Gastrocnemius medialis (tissue), 4 donors: ENCODE results near the gene ACAP1. TPM values are rescaled to one million over a fixed set of nuclear protein-coding genes. Genes with fewer than 3 reads are reported as not detected.

Experiments used
- ATAC-seq, 2 donors: fragments of 150-250 bp; one replicate each; pipeline ENCODE4 v1.9.1; 2016
- DNase-seq, 2 donors: peaks; one replicate each; pipeline ENCODE4 v3.0.0-alpha.2; 2019
- H3K27ac ChIP-seq, 4 donors: fragments of 200-600 bp; sonication (generic); 1 replicate in 1 of 4; 2 replicates in 3 of 4; pipeline ENCODE4 v1.5.1; 2016 to 2018; ENCODE audit warnings: mild to moderate bottlenecking in 2 of 4, moderate library complexity in 1 of 4
- H3K27me3 ChIP-seq, 3 donors: fragments of 200-600 bp; sonication (generic) in 2 of 3; 1 replicate in 1 of 3; 2 replicates in 2 of 3; pipeline versions ENCODE4 v1.5.1 to v1.6.0; 2016 to 2019; ENCODE audit warnings: mild to moderate bottlenecking in 1 of 3, moderate library complexity in 1 of 3
- H3K36me3 ChIP-seq, 2 donors: fragments of 200-600 bp; sonication (generic) in 1 of 2; one replicate each; pipeline ENCODE4 v1.5.1; 2017 to 2018
- H3K4me1 ChIP-seq, 2 donors: fragments of 200-600 bp; sonication (generic) in 1 of 2; one replicate each; pipeline ENCODE4 v1.5.1; 2016 to 2017; ENCODE audit warnings: mild to moderate bottlenecking in 2 of 2
- H3K4me3 ChIP-seq, 4 donors: fragments of 200-600 bp; sonication (generic) in 3 of 4; 1 replicate in 1 of 4; 2 replicates in 3 of 4; pipeline ENCODE4 v1.5.1; 2016 to 2019; ENCODE audit warnings: mild to moderate bottlenecking in 2 of 4
- H3K9me3 ChIP-seq, 3 donors: fragments of 200-600 bp; sonication (generic) in 2 of 3; 1 replicate in 1 of 3; 2 replicates in 2 of 3; pipeline ENCODE4 v1.5.1; 2016 to 2019
- CTCF ChIP-seq, 5 experiments: fragments of 450-650 bp in 3 of 5; fragments of 200-600 bp in 2 of 5; sonication (generic) in 2 of 5; IDR thresholded peaks in 4 of 5; conservative IDR thresholded peaks in 1 of 5; 1 replicate in 4 of 5; 2 replicates in 1 of 5; pipeline ENCODE4 v1.5.1; 2016 to 2019; ENCODE audit warnings: antibody characterized with exemption in 5 of 5, mild to moderate bottlenecking in 3 of 5, moderate library complexity in 3 of 5
- POLR2A ChIP-seq, 2 donors: fragments of 450-650 bp; IDR thresholded peaks; one replicate each; pipeline ENCODE4 v1.6.1; 2017; ENCODE audit warnings: antibody characterized with exemption in 2 of 2, mild to moderate bottlenecking in 2 of 2, moderate library complexity in 2 of 2
- in situ Hi-C, 4 donors: fragments of 200-750 bp; cut with MboI; loops; one replicate each; pipeline versions ENCODE4 v1.15.0 to v1.8.0; 2017; ENCODE audit warnings: low sequenced_read_pairs in 4 of 4
- intact Hi-C: fragments of 100-400 bp; cut with DNase I; formaldehyde crosslinking; loops from one replicate; pipeline ENCODE4 v1.15.1; 2023; ENCODE audit warnings: low total_unique reads
- total RNA-seq, 4 donors: library from RNA; depleted of rRNA; stranded (reverse); fragments of >200 nt; gene quantifications; one replicate each; pipeline versions ENCODE4 v1.1.0 to v1.2.3, GENCODE V29; 2016

Gene ACAP1
- total RNA-seq, 4 donors from 2014 or later: 0.22 to 16.3 (median 1.7) TPM

GRCh38 chr17:7323731-7324437 lies 12.4 kb upstream of the ACAP1 start:
- peaks cover 12 to 14% of the 10 kb centered on the region in 2 donors for H3K4me1 ChIP-seq
- H3K4me3 ChIP-seq: no peak overlapping the region
- H3K36me3 ChIP-seq: peaks cover 0 to 67% of the 10 kb centered on the region in 2 donors
- H3K9me3 ChIP-seq: no peaks in the 10 kb centered on the region
- H3K27me3 ChIP-seq: no peaks in the 10 kb centered on the region
- ATAC-seq: no peak
- in situ Hi-C loops (no loop called here), intact Hi-C loops (no loop called here)
- no peak overlapping the region for H3K27ac ChIP-seq
- TF ChIP-seq POLR2A (IDR thresholded peaks at IDR 0.05) (no peak), CTCF (IDR thresholded peaks at IDR 0.05 in 4 of 5, conservative IDR thresholded peaks at IDR 0.05 in 1 of 5) (peak; percentile 46 to 83 (median 74))
- DNase-seq: peak in 1 of 2 donors; percentile 42

DNA sequence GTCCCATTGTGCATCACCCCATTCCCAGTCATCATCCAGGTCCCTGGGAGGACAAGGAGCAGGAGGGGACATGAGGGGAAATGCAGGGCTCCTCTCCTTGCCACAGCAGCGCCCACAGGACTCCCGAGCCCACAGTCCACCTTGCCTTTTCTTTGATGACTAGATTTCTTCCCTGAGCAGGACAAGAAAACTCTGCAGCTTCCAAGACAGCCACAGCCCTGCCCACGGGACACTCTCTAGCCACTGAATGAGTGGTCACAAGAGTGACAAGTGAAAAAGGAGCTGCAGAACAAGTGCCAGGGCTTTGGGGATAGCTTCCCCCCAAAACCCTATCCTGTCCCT lies 11.9 kb upstream of the ACAP1 start:
- TF ChIP-seq CTCF (IDR thresholded peaks at IDR 0.05 in 4 of 5, conservative IDR thresholded peaks at IDR 0.05 in 1 of 5) (peak in 2 of 5 experiments; percentile 6 to 9), POLR2A (IDR thresholded peaks at IDR 0.05) (no peak)
- H3K4me1 ChIP-seq: peaks cover 12 to 14% of the 10 kb centered on the region in 2 donors
- intact Hi-C loops (no loop called here), in situ Hi-C loops (no loop called here)
- H3K4me3 ChIP-seq: no peak overlapping the region
- no peak overlapping the region for H3K27ac ChIP-seq
- H3K9me3 ChIP-seq: no peaks in the 10 kb centered on the region
- ATAC-seq (no peak), DNase-seq (no peak)
- no peaks in the 10 kb centered on the region for H3K27me3 ChIP-seq
- H3K36me3 ChIP-seq: peaks cover 0 to 64% of the 10 kb centered on the region in 2 donors

- Histone ChIP-seq H3K36me3 (peaks cover 0 to 60% of the 10 kb centered on the region in 2 donors), H3K4me3 (no peak overlapping the region), H3K27me3 (no peaks in the 10 kb centered on the region), H3K27ac (no peak overlapping the region), H3K4me1 (peaks cover 12 to 17% of the 10 kb centered on the region in 2 donors), H3K9me3 (no peaks in the 10 kb centered on the region)
- no peak for DNase-seq
- in situ Hi-C loops (loop anchor here in 1 of 4 donors (25.0 kb wide), 1 partner anchor 288 kb away; the partner anchor contains the start of genes SLC16A11 and SLC16A13), intact Hi-C loops (loop anchor here (5.0 kb wide), 1 partner anchor 237 kb away; the partner anchor contains the start of gene SENP3)
- ATAC-seq: no peak
- TF ChIP-seq CTCF (IDR thresholded peaks at IDR 0.05 in 4 of 5, conservative IDR thresholded peaks at IDR 0.05 in 1 of 5): no peak
- no peak for TF ChIP-seq POLR2A (IDR thresholded peaks at IDR 0.05)
These were observed 11.2 kb upstream of the ACAP1 start for GRCh38 chr17:7325031-7325528.

DNA sequence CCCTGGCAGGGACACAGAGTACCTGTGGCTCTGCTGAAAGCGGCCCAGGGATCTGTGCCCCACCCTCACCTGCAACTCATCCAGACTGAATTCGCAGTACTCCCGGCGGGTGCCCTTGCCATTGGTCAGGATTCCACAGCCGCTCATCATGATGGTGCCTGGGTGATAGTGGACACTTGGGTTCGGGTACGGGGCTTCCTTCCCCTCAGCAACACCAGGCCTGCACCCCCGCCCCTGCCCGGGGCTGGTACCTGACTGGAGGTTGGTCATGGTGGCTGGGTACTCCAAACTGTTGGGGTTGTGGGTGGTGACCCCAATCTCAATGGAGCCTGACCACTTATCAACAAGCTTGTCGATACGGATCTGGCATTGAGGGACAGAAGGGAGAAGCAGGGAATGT lies 10.1 kb upstream of the ACAP1 start:
- no peaks in the 10 kb centered on the region for H3K9me3 ChIP-seq
- in situ Hi-C loops: loop anchor here in 1 of 4 donors (25.0 kb wide), 1 partner anchor 289 kb away; the partner anchor contains the start of genes SLC16A11 and SLC16A13
- H3K27me3 ChIP-seq: no peaks in the 10 kb centered on the region
- peaks cover 0 to 49% of the 10 kb centered on the region in 2 donors for H3K36me3 ChIP-seq
- DNase-seq (no peak), ATAC-seq (no peak)
- no peak for TF ChIP-seq CTCF (IDR thresholded peaks at IDR 0.05 in 4 of 5, conservative IDR thresholded peaks at IDR 0.05 in 1 of 5)
- TF ChIP-seq POLR2A (IDR thresholded peaks at IDR 0.05): no peak
- no peak overlapping the region for H3K27ac ChIP-seq
- intact Hi-C loops: loop anchor here (5.0 kb wide), 1 partner anchor 236 kb away; the partner anchor contains the start of gene SENP3
- no peak overlapping the region for H3K4me3 ChIP-seq
- H3K4me1 ChIP-seq: peaks cover 15 to 24% of the 10 kb centered on the region in 2 donors
